Measurements from ENCODE around the gene CDS2. TPM values are rescaled to one million over a fixed set of nuclear protein-coding genes. Genes with fewer than 3 reads are reported as not detected.

CDS2 gene
- total RNA-seq, 1 donor from 2014 or later, result 56.3 TPM

DNA sequence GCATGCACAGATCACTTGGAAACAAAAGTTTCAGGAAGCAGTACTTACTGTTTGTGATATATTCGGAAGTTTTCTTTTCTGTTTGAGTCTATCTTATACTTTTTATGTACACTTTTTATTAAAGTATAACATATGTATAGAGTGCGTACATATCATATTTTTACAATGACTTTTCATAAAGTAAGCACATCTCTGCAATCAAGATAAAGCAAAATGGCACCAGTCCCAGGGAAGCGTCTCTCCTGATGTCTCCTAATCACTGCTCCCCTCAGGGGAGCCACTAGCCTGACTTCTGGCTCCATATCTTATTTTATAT lies 26.3 kb downstream of the CDS2 start:
- Mint-ChIP-seq H3K27me3 (ENCODE audit: low read depth) (no peaks in the 10 kb centered on the region), H3K4me1 (peaks cover 17% of the 10 kb centered on the region), H3K36me3 (ENCODE audit: low read depth) (no peaks in the 10 kb centered on the region), H3K27ac (ENCODE audit: unreplicated experiment) (no peak overlapping the region), H3K9me3 (no peaks in the 10 kb centered on the region), H3K4me3 (no peak overlapping the region)
- no peak for DNase-seq (ENCODE audit: low read depth, low spot score)
- TF ChIP-seq CTCF (conservative IDR thresholded peaks at IDR 0.05), result no peak

DNA sequence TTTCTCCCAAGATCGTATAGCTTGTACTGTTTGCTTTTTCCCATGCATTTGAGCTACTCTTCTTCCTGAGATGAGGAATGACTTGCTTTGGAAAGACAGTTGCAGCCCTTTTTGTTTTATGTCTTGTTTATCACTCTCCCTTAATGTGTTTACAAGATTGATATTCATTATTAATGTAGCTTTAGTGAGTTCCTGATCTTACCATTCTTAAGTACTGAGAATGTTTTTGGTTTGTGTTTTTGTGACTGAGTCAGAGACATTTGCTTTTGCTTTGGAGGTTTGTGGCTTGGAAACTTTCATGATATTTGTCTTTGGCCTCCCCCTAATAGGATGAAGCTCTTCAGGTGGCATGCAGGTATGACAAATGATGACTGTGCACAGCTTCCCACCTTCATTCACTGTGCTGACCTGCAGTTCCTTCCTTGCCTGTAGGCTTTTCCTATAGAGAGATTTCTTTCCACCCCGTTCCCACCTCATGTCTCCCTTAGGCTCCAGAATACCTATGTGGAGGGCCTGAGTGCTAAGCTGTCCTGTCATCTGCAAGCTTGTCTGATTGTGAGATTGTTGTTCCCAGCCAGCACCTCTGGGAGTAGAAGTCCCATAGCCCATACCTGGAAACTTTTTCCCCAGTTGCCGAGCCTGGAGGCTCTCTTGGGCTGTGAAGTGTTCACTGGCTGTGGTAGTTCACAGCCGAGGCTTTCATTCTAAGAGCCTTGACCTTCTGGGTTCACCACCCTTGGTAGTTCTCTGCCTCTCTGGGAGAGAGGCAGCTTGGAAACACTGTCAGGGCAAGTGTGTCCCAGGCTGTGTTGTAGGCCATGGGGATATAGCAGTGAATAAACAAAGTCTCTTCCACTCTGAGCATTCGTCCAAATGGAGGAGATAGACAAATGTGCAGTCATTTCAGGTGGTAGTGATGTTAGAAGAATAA lies 27.1 kb downstream of the CDS2 start:
- no peaks in the 10 kb centered on the region for H3K36me3 Mint-ChIP-seq (ENCODE audit: low read depth)
- H3K27me3 Mint-ChIP-seq (ENCODE audit: low read depth), result no peaks in the 10 kb centered on the region
- H3K4me1 Mint-ChIP-seq, result peaks cover 15% of the 10 kb centered on the region
- no peak for TF ChIP-seq CTCF (conservative IDR thresholded peaks at IDR 0.05)
- no peak for DNase-seq (ENCODE audit: low read depth, low spot score)
- H3K27ac Mint-ChIP-seq (ENCODE audit: unreplicated experiment), result no peak overlapping the region
- H3K4me3 Mint-ChIP-seq, result no peak overlapping the region
- no peaks in the 10 kb centered on the region for H3K9me3 Mint-ChIP-seq

DNA sequence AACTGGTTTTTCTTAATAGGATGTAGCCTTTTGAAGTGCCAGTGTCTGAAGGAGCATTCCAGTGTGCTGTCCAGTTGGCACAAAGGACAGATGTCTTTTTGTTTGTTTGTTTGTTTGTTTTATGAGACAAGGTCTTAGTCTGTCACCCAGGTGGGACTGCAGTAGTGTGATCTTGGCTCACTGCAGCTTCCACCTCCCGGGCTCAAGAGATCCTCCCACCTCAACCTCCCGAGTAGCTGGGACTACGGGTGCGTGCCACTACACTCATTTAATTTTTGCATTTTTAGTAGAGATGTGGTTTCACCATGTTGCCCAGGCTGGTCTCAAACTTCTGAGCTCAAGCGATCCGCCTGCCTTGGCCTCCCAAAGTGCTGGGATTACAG lies 27.7 kb downstream of the CDS2 start:
- H3K4me1 Mint-ChIP-seq, result peaks cover 15% of the 10 kb centered on the region
- no peaks in the 10 kb centered on the region for H3K9me3 Mint-ChIP-seq
- no peaks in the 10 kb centered on the region for H3K27me3 Mint-ChIP-seq (ENCODE audit: low read depth)
- DNase-seq (ENCODE audit: low read depth, low spot score), result no peak
- H3K27ac Mint-ChIP-seq (ENCODE audit: unreplicated experiment), result no peak overlapping the region
- H3K4me3 Mint-ChIP-seq, result no peak overlapping the region
- H3K36me3 Mint-ChIP-seq (ENCODE audit: low read depth), result no peaks in the 10 kb centered on the region
- TF ChIP-seq CTCF (conservative IDR thresholded peaks at IDR 0.05), result no peak

- Mint-ChIP-seq H3K4me1 (peaks cover 15% of the 10 kb centered on the region), H3K9me3 (no peaks in the 10 kb centered on the region), H3K27ac (ENCODE audit: unreplicated experiment) (no peak overlapping the region), H3K36me3 (ENCODE audit: low read depth) (no peaks in the 10 kb centered on the region), H3K27me3 (ENCODE audit: low read depth) (no peaks in the 10 kb centered on the region), H3K4me3 (no peak overlapping the region)
- DNase-seq (ENCODE audit: low read depth, low spot score), result no peak
- no peak for TF ChIP-seq CTCF (conservative IDR thresholded peaks at IDR 0.05)
Observed at GRCh38 chr20:5155404-5155803, 28.6 kb downstream of the CDS2 start.

DNA sequence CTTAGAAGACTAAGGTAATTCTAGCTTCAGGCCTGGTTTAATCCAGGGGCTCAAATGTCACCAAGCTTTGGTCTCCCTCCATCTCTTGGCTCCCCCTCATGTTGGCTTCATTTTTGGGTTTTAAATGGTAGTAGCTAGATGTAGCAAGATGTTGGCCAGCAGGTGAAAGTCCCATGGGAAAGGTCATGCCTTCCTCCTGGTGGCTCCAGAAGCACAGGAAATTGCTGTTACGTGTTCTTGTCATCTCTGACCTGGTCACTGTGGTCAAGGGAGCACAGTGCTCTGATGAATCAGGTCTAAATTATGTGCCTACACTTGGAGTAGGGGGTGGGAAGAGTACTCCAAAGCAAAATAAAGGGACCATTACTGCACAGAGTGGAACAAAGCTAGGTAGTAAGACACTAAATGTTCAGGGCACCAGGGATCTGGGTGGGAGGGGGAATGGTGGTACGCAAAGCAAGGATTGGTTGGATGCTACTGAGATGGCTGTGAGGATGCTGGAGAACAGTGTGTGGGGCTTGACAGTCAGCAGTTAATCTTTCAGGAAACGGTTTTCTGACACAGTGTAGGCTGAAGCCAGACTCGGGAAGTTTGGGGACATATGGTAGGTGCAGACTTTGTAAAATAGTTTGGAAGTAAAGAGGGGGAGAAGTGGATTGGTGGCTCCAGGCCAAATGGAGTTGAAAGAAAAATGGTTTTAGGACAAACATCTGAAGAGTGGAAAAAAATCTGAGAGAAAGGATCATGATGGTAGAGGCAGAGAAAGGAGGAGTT lies 30.1 kb downstream of the CDS2 start:
- H3K9me3 Mint-ChIP-seq, result no peaks in the 10 kb centered on the region
- H3K4me1 Mint-ChIP-seq, result peaks cover 11% of the 10 kb centered on the region
- no peak for TF ChIP-seq CTCF (conservative IDR thresholded peaks at IDR 0.05)
- H3K4me3 Mint-ChIP-seq, result no peak overlapping the region
- H3K27me3 Mint-ChIP-seq (ENCODE audit: low read depth), result no peaks in the 10 kb centered on the region
- DNase-seq (ENCODE audit: low read depth, low spot score), result no peak
- no peak overlapping the region for H3K27ac Mint-ChIP-seq (ENCODE audit: unreplicated experiment)
- no peaks in the 10 kb centered on the region for H3K36me3 Mint-ChIP-seq (ENCODE audit: low read depth)

All from neural crest cell (in vitro differentiated cells).